GM21825 (cell line): ENCODE data around the gene DCAF8.
A peak's percentile ranks its signal among the peaks of the same experiment; 100 is the strongest.
"Not testable (repeated sequence)": the region's sequence is repeated elsewhere in the genome, so short reads cannot be mapped to it uniquely, and the experiment has no call there.

ENCODE experiments used
- ATAC-seq: cut with Tn5 transposase; IDR thresholded peaks from one replicate; pipeline ENCODE4 v1.9.1; 2021; ENCODE audit warnings: mild to moderate bottlenecking, moderate library complexity; ENCODE audit not compliant: unreplicated experiment

The DCAF8 gene

GRCh38 chr1:160261893-160262794, at the start of gene DCAF8:
DCAF8 (minus strand) TSS chr1:160262549; CDS start chr1:160244008, 18,541 bp downstream.
- peak; percentile 75 for ATAC-seq

GRCh38 chr1:160309571-160309970, 47.2 kb upstream of the DCAF8 start:
- ATAC-seq = no peak

- no peak for ATAC-seq
Observed at GRCh38 chr1:160309185-160309557, 46.8 kb upstream of the DCAF8 start.

- ATAC-seq = no peak
Observed at GRCh38 chr1:160308451-160309184, 46.3 kb upstream of the DCAF8 start.

GRCh38 chr1:160307118-160307791, 44.9 kb upstream of the DCAF8 start:
- ATAC-seq = no peak

- ATAC-seq = no peak
Observed at GRCh38 chr1:160300173-160300572, 37.8 kb upstream of the DCAF8 start.

- ATAC-seq = no peak
Observed at GRCh38 chr1:160296036-160296435, 33.7 kb upstream of the DCAF8 start.

GRCh38 chr1:160293020-160293968, 30.9 kb upstream of the DCAF8 start:
- ATAC-seq = no peak

GRCh38 chr1:160291248-160292220, 29.2 kb upstream of the DCAF8 start:
- ATAC-seq = peak; percentile 62

GRCh38 chr1:160287769-160288168, 25.4 kb upstream of the DCAF8 start:
- not testable (repeated sequence) for ATAC-seq

GRCh38 chr1:160285506-160285905, 23.2 kb upstream of the DCAF8 start:
- no peak for ATAC-seq

- peak; percentile 91 for ATAC-seq
Observed at GRCh38 chr1:160284782-160285344, 22.5 kb upstream of the DCAF8 start, which contains the start of gene PEX19. PEX19 (minus strand) TSS chr1:160285133; CDS start chr1:160285124, 9 bp downstream.

- no peak for ATAC-seq
Observed at GRCh38 chr1:160284220-160284781, 22.0 kb upstream of the DCAF8 start.

- ATAC-seq = no peak
Observed at GRCh38 chr1:160282807-160283206, 20.5 kb upstream of the DCAF8 start.

- ATAC-seq = no peak
Observed at GRCh38 chr1:160277987-160278386, 15.6 kb upstream of the DCAF8 start.

- no peak for ATAC-seq
Observed at GRCh38 chr1:160277330-160277729, 15.0 kb upstream of the DCAF8 start.

- ATAC-seq = no peak
Observed at GRCh38 chr1:160271025-160271424, 8.7 kb upstream of the DCAF8 start.

GRCh38 chr1:160267284-160267991, 5.1 kb upstream of the DCAF8 start:
- no peak for ATAC-seq
